Breast epithelium (tissue), 4 donors: ENCODE results near the gene MYOZ2. TPM values are rescaled to one million over a fixed set of nuclear protein-coding genes. Genes with fewer than 3 reads are reported as not detected.

Experiments
- DNase-seq, 2 donors: peaks; one replicate each; pipeline ENCODE4 v3.0.0-alpha.2; 2019; ENCODE audit warnings: low spot score in 2 of 2
- H3K27ac ChIP-seq, 2 donors: fragments of 200-600 bp; sonication (generic) in 1 of 2; one replicate each; pipeline ENCODE4 v1.5.1; 2016 to 2019; ENCODE audit warnings: mild to moderate bottlenecking in 1 of 2
- H3K27me3 ChIP-seq, 2 donors: fragments of 200-600 bp; sonication (generic) in 1 of 2; one replicate each; pipeline versions ENCODE4 v1.5.1 to v1.6.0; 2017 to 2019; ENCODE audit warnings: control low read depth in 1 of 2, mild to moderate bottlenecking in 1 of 2
- H3K36me3 ChIP-seq: fragments of 200-600 bp; one replicate; pipeline ENCODE4 v1.5.1; 2019
- H3K4me1 ChIP-seq, 2 donors: fragments of 200-600 bp; sonication (generic); one replicate each; pipeline ENCODE4 v1.5.1; 2016 to 2019; ENCODE audit warnings: control low read depth in 1 of 2
- H3K4me3 ChIP-seq, 3 donors: fragments of 200-600 bp; sonication (generic); 1 replicate in 2 of 3; 2 replicates in 1 of 3; pipeline ENCODE4 v1.5.1; 2016 to 2019; ENCODE audit warnings: mild to moderate bottlenecking in 3 of 3, moderate library complexity in 2 of 3
- H3K9me3 ChIP-seq, 2 donors: fragments of 200-600 bp; sonication (generic) in 1 of 2; one replicate each; pipeline ENCODE4 v1.5.1; 2016 to 2019; ENCODE audit warnings: control low read depth in 1 of 2
- CTCF ChIP-seq, 3 donors: fragments of 450-650 bp; IDR thresholded peaks; one replicate each; pipeline ENCODE4 v1.5.1; 2016 to 2017; ENCODE audit warnings: antibody characterized with exemption in 3 of 3, mild to moderate bottlenecking in 3 of 3, moderate library complexity in 3 of 3
- POLR2A ChIP-seq: fragments of 450-650 bp; IDR thresholded peaks from one replicate; pipeline ENCODE4 v1.6.1; 2016; ENCODE audit warnings: antibody characterized with exemption, mild to moderate bottlenecking, moderate library complexity
- POLR2AphosphoS5 ChIP-seq, 3 donors: sonication (generic); formaldehyde crosslinking; IDR thresholded peaks; one replicate each; pipeline ENCODE4 v1.6.1; 2017; ENCODE audit warnings: antibody characterized with exemption in 3 of 3
- intact Hi-C: fragments of 100-400 bp; cut with DNase I; formaldehyde crosslinking; loops from one replicate; pipeline ENCODE4 v1.15.1; 2023; ENCODE audit warnings: low total_unique reads
- total RNA-seq, 3 donors: library from RNA; depleted of rRNA; stranded (reverse); fragments of >200 nt; gene quantifications; one replicate each; pipeline ENCODE4 v1.1.0, GENCODE V29; 2016

The MYOZ2 gene
- total RNA-seq, 3 donors from 2014 or later = 0.15 to 0.48 (median 0.33) TPM

- H3K27me3 ChIP-seq = no peaks in the 10 kb centered on the region
- no peaks in the 10 kb centered on the region for H3K9me3 ChIP-seq
- intact Hi-C loops = no loop called here
- no peak for TF ChIP-seq CTCF (IDR thresholded peaks at IDR 0.05)
- TF ChIP-seq POLR2A = no peak
- no peak for TF ChIP-seq POLR2AphosphoS5 (IDR thresholded peaks at IDR 0.05)
- DNase-seq = no peak
- H3K27ac ChIP-seq = no peak overlapping the region
- no peaks in the 10 kb centered on the region for H3K36me3 ChIP-seq
- no peaks in the 10 kb centered on the region for H3K4me1 ChIP-seq
- H3K4me3 ChIP-seq = no peak overlapping the region
Measured at GRCh38 chr4:119228406-119228805, 92.8 kb downstream of the MYOZ2 start.

- no peak for TF ChIP-seq POLR2A
- TF ChIP-seq CTCF (IDR thresholded peaks at IDR 0.05) = no peak
- no peak for TF ChIP-seq POLR2AphosphoS5 (IDR thresholded peaks at IDR 0.05)
- no peak overlapping the region for H3K27ac ChIP-seq
- H3K4me1 ChIP-seq = no peaks in the 10 kb centered on the region
- DNase-seq = no peak
- no peaks in the 10 kb centered on the region for H3K27me3 ChIP-seq
- intact Hi-C loops = no loop called here
- H3K9me3 ChIP-seq = no peaks in the 10 kb centered on the region
- H3K4me3 ChIP-seq = no peak overlapping the region
- no peaks in the 10 kb centered on the region for H3K36me3 ChIP-seq
Measured at GRCh38 chr4:119229908-119230687, 94.5 kb downstream of the MYOZ2 start.

GRCh38 chr4:119231491-119231890 is 95.9 kb downstream of the MYOZ2 start:
- H3K27ac ChIP-seq = peak overlapping the region in 1 of 2 donors; percentile 27
- DNase-seq = no peak
- H3K4me1 ChIP-seq = no peaks in the 10 kb centered on the region
- TF ChIP-seq POLR2AphosphoS5 (IDR thresholded peaks at IDR 0.05) (no peak), CTCF (IDR thresholded peaks at IDR 0.05) (no peak)
- no peaks in the 10 kb centered on the region for H3K27me3 ChIP-seq
- H3K4me3 ChIP-seq = no peak overlapping the region
- no peaks in the 10 kb centered on the region for H3K9me3 ChIP-seq
- H3K36me3 ChIP-seq = no peaks in the 10 kb centered on the region
- intact Hi-C loops = no loop called here

- no peak for TF ChIP-seq CTCF (IDR thresholded peaks at IDR 0.05)
- TF ChIP-seq POLR2AphosphoS5 (IDR thresholded peaks at IDR 0.05) = no peak
- no peak for TF ChIP-seq POLR2A
- Histone ChIP-seq H3K36me3 (no peaks in the 10 kb centered on the region), H3K9me3 (no peaks in the 10 kb centered on the region), H3K27me3 (no peaks in the 10 kb centered on the region), H3K27ac (peak overlapping the region in 1 of 2 donors; percentile 15), H3K4me3 (no peak overlapping the region), H3K4me1 (no peaks in the 10 kb centered on the region)
- DNase-seq = no peak
- intact Hi-C loops = no loop called here
Measured at GRCh38 chr4:119232286-119232685, 96.7 kb downstream of the MYOZ2 start.

GRCh38 chr4:119233191-119233590 is 97.6 kb downstream of the MYOZ2 start:
- TF ChIP-seq POLR2AphosphoS5 (IDR thresholded peaks at IDR 0.05) (no peak), CTCF (IDR thresholded peaks at IDR 0.05) (no peak), POLR2A (no peak)
- Histone ChIP-seq H3K36me3 (no peaks in the 10 kb centered on the region), H3K27ac (peak overlapping the region in 1 of 2 donors; percentile 45)

More at GRCh38 chr4:119233191-119233590, 97.6 kb downstream of the MYOZ2 start:
- no peaks in the 10 kb centered on the region for H3K4me1 ChIP-seq
- DNase-seq = no peak
- H3K27me3 ChIP-seq = no peaks in the 10 kb centered on the region
- H3K9me3 ChIP-seq = no peaks in the 10 kb centered on the region
- intact Hi-C loops = no loop called here
- no peak overlapping the region for H3K4me3 ChIP-seq
